Lung (tissue), 12 donors: ENCODE data around the gene PIWIL4. TPM values are rescaled to one million over a fixed set of nuclear protein-coding genes. Genes with fewer than 3 reads are reported as not detected.
"Not testable (repeated sequence)": the region's sequence is repeated elsewhere in the genome, so short reads cannot be mapped to it uniquely, and the experiment has no call there.

Experiments
- ATAC-seq: fragments of 200-7000 bp; cut with Tn5 transposase; one replicate; pipeline ENCODE4 v1.9.1; 2020; ENCODE audit warnings: moderate number of reproducible peaks; ENCODE audit not compliant: insufficient read depth, low FRiP score
- DNase-seq, 3 donors: peaks; one replicate each; pipeline ENCODE4 v3.0.0-alpha.2; 2013 to 2017
- H3K27ac ChIP-seq, 2 donors: one replicate each; pipeline ENCODE4 v1.5.1; 2013; ENCODE audit warnings: mild to moderate bottlenecking in 2 of 2, moderate library complexity in 2 of 2, control low read depth in 1 of 2, inconsistent platforms in 1 of 2, low read depth in 1 of 2, low read length in 1 of 2
- H3K27me3 ChIP-seq, 3 donors: one replicate each; pipeline ENCODE4 v1.5.1; 2013; ENCODE audit warnings: low read length in 2 of 3; ENCODE audit not compliant: control insufficient read depth in 3 of 3, insufficient read depth in 3 of 3
- H3K36me3 ChIP-seq, 4 donors: one replicate each; pipeline ENCODE4 v1.5.1; 2013; ENCODE audit warnings: low read length in 4 of 4, mild to moderate bottlenecking in 1 of 4, moderate library complexity in 1 of 4; ENCODE audit not compliant: control insufficient read depth in 4 of 4, insufficient read depth in 4 of 4
- H3K4me1 ChIP-seq, 5 donors: one replicate each; pipeline ENCODE4 v1.5.1; 2013; ENCODE audit warnings: low read length in 5 of 5, mild to moderate bottlenecking in 2 of 5, moderate library complexity in 1 of 5; ENCODE audit not compliant: control insufficient read depth in 5 of 5, insufficient read depth in 5 of 5
- H3K4me3 ChIP-seq: one replicate; pipeline ENCODE4 v1.5.1; 2013; ENCODE audit warnings: mild to moderate bottlenecking, control low read depth, moderate library complexity
- H3K9ac ChIP-seq, 2 donors: one replicate each; pipeline ENCODE4 v1.5.1; 2013; ENCODE audit warnings: low read length in 2 of 2, control low read depth in 1 of 2; ENCODE audit not compliant: insufficient read depth in 1 of 2
- H3K9me3 ChIP-seq, 4 donors: one replicate each; pipeline ENCODE4 v1.5.1; 2013; ENCODE audit warnings: low read length in 3 of 4, mild to moderate bottlenecking in 1 of 4, moderate library complexity in 1 of 4; ENCODE audit not compliant: control insufficient read depth in 4 of 4, insufficient read depth in 3 of 4
- WGBS, 2 donors: extraction: QIAGEN DNeasy Blood & Tissue Kit; methylation state at CpG; one replicate each; pipeline ENCODE4 v1.1.7; 2013; 5-methylcytosine and 5-hydroxymethylcytosine counted together
- polyA plus RNA-seq, 2 donors: library from polyadenylated mRNA; stranded (reverse); fragments of 200-250 nt; gene quantifications; one replicate each; pipeline ENCODE4 v1.2.1, GENCODE V29; 2013
- total RNA-seq, 2 donors: library from RNA; depleted of rRNA in 1 of 2; stranded (reverse); fragments of >200 nt in 1 of 2; gene quantifications; one replicate each; pipeline ENCODE4 v1.2.1, GENCODE V29; 2014 to 2021
- TF ChIP-seq, protein P1 (sequence below): IDR thresholded peaks from 2 replicates; pipeline ENCODE4 v1.5.1; 2012; ENCODE audit warnings: mild to moderate bottlenecking; ENCODE audit errors: control extremely low read depth, extremely low read depth
- donor health status: control.
- donor health status: control.
- donor health status: Bipolar disorder and iron deficiency.
- donor health status: healthy.
- donor health status: DM: yes; HTN: yes; CAD: no.

Gene PIWIL4
- total and polyA plus RNA-seq, 4 donors, result 1.8 to 5.8 (median 3.1) TPM

DNA sequence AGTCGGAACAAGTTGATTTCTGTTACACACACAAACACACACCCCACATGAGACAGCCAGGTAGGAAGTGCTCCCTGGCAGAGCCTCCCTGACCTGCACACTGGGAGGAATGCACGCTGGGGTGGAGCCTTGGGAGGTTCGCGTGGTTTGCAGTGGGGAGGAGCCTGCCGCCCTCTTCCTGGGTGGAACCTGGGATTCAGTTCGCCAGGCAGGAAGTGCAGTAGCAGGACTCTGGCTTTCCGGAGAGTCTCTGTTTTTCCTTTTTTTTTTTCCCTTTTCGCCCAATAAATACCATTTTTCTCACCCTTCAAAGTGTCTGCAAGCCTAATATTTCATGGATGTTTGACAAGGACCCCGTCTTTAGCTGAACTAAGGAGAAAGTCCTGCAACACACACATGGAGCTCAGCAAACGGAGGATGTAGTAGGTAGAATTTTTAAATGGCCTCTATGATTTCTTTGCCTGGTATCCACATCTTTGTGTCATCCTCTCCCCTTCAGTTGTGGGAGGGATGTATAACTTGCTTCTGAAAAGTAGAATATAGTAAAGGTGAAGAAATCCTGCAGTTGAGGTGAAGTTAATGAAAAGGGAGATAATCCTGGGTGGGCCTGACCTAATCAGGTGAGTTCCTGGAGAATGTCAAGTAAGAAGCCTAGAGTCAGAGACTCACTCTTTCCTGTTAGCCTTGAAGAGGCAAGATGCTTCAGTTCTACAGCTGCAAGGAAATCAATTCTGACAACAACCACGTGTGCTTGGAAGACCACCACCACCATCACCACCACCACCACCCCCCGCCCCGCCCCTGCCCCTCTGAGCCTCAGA, 72.9 kb downstream of the PIWIL4 start:
- Histone ChIP-seq H3K9me3 (no peaks in the 10 kb centered on the region), H3K27ac (no peak overlapping the region), H3K9ac (no peak overlapping the region), H3K4me3 (no peak overlapping the region), H3K4me1 (peaks cover 0 to 14% (median 3%) of the 10 kb centered on the region in 5 donors), H3K36me3 (no peaks in the 10 kb centered on the region), H3K27me3 (no peaks in the 10 kb centered on the region)
- ATAC-seq, result peak; percentile 79
- DNase-seq, result no peak
- TF ChIP-seq, protein P1, sequence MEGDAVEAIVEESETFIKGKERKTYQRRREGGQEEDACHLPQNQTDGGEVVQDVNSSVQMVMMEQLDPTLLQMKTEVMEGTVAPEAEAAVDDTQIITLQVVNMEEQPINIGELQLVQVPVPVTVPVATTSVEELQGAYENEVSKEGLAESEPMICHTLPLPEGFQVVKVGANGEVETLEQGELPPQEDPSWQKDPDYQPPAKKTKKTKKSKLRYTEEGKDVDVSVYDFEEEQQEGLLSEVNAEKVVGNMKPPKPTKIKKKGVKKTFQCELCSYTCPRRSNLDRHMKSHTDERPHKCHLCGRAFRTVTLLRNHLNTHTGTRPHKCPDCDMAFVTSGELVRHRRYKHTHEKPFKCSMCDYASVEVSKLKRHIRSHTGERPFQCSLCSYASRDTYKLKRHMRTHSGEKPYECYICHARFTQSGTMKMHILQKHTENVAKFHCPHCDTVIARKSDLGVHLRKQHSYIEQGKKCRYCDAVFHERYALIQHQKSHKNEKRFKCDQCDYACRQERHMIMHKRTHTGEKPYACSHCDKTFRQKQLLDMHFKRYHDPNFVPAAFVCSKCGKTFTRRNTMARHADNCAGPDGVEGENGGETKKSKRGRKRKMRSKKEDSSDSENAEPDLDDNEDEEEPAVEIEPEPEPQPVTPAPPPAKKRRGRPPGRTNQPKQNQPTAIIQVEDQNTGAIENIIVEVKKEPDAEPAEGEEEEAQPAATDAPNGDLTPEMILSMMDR, result no peak
- 81 to 87% methylated on average over 13 of the region's 13 CpGs for WGBS, 2 donors

DNA sequence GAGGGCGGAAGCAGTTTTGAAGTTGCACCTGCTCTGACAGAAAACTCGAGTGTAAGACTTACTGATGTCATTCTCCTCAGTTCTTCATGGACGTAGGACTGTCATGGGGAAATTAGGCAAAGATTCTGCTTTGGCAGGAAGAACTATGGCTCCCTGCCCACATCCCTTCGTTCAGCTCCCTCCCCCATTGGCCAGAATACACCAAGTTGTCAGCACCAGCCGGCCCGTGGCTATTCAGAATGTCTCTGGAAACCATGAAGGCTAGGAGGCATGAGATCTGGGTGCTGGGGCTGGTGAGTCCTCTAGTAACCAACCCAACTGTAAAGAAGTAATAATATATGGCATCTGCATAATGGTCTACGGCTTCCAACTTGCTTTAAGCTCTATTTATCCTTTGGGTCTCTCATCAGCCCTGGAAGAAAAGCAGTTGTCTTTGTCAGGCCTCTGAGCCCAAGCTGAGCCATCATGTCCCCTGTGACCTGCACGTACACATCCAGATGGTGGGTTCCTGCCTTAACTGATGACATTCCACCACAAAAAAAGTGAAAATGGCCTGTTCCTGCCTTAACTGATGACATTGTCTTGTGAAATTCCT, 74.1 kb downstream of the PIWIL4 start:
- TF ChIP-seq, protein P1, result no peak
- Histone ChIP-seq H3K4me3 (no peak overlapping the region), H3K9me3 (no peaks in the 10 kb centered on the region), H3K4me1 (peaks cover 0 to 14% (median 3%) of the 10 kb centered on the region in 5 donors), H3K27ac (no peak overlapping the region), H3K27me3 (no peaks in the 10 kb centered on the region), H3K9ac (no peak overlapping the region), H3K36me3 (no peaks in the 10 kb centered on the region)
- DNase-seq, result peak in 1 of 3 donors; percentile 29
- WGBS, 2 donors, result 66 to 67% methylated on average over 8 of the region's 8 CpGs
- ATAC-seq, result no peak

DNA sequence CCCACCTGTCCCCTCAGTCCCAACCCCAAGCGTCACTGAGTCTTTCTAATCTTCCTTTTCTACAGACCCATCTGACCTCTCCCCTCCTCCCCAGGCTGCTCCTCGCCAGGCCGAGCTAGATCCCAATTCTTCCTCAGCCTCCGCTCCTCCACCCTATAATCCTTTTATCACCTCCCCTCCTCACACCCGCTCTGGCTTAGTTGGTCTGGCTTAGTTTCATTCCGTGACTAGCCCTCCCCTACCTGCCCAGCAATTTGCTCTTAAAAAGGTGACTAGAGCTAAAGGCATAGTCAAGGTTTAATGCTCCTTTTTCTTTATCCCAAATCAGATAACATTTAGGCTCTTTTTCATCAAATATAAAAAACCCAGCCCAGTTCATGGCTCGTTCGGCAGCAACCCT, 76.0 kb downstream of the PIWIL4 start:
- WGBS, 2 donors, result 86 to 92% methylated on average over 5 to 7 of the region's 8 CpGs
- H3K9ac ChIP-seq, H3K4me3 ChIP-seq, H3K27me3 ChIP-seq, ATAC-seq, H3K9me3 ChIP-seq, H3K27ac ChIP-seq, DNase-seq, H3K36me3 ChIP-seq: not testable (repeated sequence)
- peaks cover 0 to 13% (median 3%) of the 10 kb centered on the region in 5 donors for H3K4me1 ChIP-seq

DNA sequence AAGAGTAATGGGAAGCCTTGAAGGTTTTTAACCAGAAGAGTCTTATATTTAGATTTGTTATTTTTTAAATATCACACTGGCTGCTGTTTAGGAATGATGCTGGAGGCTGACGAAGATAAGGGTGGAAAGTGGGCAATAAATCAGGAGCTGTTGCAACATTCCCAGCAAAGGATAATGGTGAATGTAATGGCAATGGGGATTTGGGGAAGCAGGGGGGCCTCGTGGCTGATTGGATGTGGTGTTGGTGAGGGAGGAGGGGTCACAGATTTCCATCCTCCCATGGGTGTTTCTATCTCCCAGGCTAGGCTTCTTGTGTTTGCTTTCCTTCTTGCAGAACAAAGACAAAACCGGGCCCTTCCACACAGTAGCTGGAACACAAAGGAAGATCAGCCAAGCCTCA, 80.8 kb downstream of the PIWIL4 start:
- no peaks in the 10 kb centered on the region for H3K27me3 ChIP-seq
- H3K4me1 ChIP-seq, result peaks cover 0 to 2% (median 0%) of the 10 kb centered on the region in 5 donors
- TF ChIP-seq, protein P1, result no peak
- H3K9me3 ChIP-seq, result no peaks in the 10 kb centered on the region
- peak in 1 of 3 donors; percentile 17 for DNase-seq
- ATAC-seq, result no peak
- H3K4me3 ChIP-seq, result no peak overlapping the region
- no peak overlapping the region for H3K27ac ChIP-seq
- H3K36me3 ChIP-seq, result no peaks in the 10 kb centered on the region
- no peak overlapping the region for H3K9ac ChIP-seq
- 61 to 76% methylated on average over 3 of the region's 3 CpGs for WGBS, 2 donors
